D341Med (cell line): ENCODE measurements around the gene SREBF2.
"Not testable (repeated sequence)": the region's sequence is repeated elsewhere in the genome, so short reads cannot be mapped to it uniquely, and the experiment has no call there.

Experiments
- DNase-seq: peaks from one replicate; pipeline ENCODE4 v3.0.0; 2012; ENCODE audit warnings: low spot score

Gene SREBF2

DNA sequence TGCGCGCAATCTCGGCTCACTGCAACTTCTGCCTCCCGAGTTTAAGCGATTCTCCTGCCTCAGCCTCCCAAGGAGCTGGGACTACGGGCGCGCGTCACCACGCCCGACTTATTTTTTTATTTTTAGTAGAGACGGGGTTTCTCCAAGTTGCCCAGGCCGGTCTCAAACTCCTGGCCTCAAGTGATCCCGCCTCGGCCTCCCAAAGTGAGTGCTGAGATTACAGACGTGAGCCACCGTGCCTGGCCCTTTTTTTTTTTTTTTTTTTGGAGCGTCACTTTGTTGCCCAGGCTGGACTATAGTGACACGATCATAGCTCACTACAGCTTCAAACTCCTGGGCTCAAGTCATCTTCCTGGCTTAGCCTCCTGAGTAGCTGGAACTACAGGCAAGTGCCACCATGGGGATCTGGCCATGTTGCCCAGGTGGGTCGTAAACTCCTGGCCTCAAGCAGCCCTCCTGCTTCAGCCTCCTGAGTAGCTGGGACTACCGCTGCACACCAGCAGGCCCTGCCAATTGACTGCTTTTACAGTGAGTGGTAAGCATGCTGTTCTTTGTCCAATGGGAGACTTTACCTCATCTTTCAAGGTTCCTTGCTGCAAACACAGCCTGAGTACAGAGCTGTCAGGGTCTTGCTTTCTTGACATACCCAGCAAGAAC, 114.6 kb downstream of the SREBF2 start:
- no peak for DNase-seq

DNA sequence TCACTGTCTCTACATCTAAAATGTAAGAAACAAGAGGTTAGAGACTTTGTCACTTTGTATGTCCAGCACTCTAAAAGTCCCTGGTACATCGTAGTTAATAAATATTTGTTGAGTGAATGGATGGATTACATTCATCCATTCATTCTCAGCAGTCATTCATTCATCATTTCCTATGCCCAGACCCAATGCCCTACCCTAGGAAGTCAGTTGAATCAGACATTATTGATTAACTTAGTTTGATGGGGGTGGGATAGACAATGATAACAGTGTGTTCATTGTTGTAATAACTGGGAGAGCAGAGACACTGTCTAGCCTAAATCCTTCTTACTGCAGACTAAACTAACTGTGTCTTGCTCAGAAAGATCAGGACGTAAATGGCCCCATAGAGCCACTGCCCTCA, 115.2 kb downstream of the SREBF2 start:
- DNase-seq = no peak

- DNase-seq = not testable (repeated sequence)
These were observed 116.0 kb downstream of the SREBF2 start for GRCh38 chr22:41948928-41949296.

- no peak for DNase-seq
These were observed 116.5 kb downstream of the SREBF2 start for GRCh38 chr22:41949297-41949965.

GRCh38 chr22:41951898-41952474, 119.1 kb downstream of the SREBF2 start, which contains the start of gene SMIM45:
Gene SMIM45 (plus strand): TSS chr22:41952150.
- DNase-seq = peak; percentile 90

DNA sequence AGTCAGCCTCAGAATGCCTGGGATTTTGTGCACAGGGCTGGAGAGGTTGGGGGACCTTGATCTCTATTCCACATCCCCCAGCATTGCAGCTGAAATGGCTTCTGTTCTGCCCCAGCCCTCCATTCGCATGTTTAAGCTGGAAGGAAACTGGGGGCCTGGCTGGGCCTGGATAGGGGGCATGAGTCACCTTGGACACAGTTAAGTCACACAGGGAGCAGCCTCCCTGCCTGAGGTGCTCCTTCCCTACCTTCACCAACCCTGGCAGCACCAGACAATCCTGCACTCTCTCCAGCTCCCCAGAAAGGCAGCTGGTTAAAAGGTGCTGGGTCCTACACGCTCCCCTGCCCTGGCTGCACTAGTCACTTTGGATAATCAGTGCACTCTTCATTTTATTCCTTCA, 119.8 kb downstream of the SREBF2 start:
- DNase-seq = no peak
